ENCODE data around the gene PDE10A. TPM values are rescaled to one million over a fixed set of nuclear protein-coding genes. Genes with fewer than 3 reads are reported as not detected.
A peak's percentile ranks its signal among the peaks of the same experiment; 100 is the strongest.

Gene PDE10A
- total and polyA plus RNA-seq, 5 donors from 2014 or later: not detected

GRCh38 chr6:165658395-165659058 is 4.5 kb downstream of the PDE10A start:
- peaks cover 0 to 3% (median 0%) of the 10 kb centered on the region in 4 donors for H3K4me1 Mint-ChIP-seq
- H3K27ac ChIP-seq (ENCODE audit: insufficient read depth, low read length, poor library complexity, severe bottlenecking): no peak overlapping the region
- H3K9me3 Mint-ChIP-seq: peaks cover 0 to 5% (median 0%) of the 10 kb centered on the region in 7 donors
- peaks cover 16% of the 10 kb centered on the region for H3K27me3 Mint-ChIP-seq
- H3K36me3 Mint-ChIP-seq: no peaks in the 10 kb centered on the region
- peak overlapping the region in 1 of 3 donors; percentile 58 for H3K27ac Mint-ChIP-seq
- H3K4me3 ChIP-seq (ENCODE audit: low read depth, low read length): no peak overlapping the region
- no peak overlapping the region for H3K4me3 Mint-ChIP-seq
- DNase-seq (no peak), ATAC-seq (ENCODE audit: low read depth in 2 of 2) (no peak)
- peaks cover under 1% of the 10 kb centered on the region for H3K27me3 ChIP-seq (ENCODE audit: control insufficient read depth, insufficient read depth, low read length)
- H3K36me3 ChIP-seq (ENCODE audit: control insufficient read depth, insufficient read depth, low read length): no peaks in the 10 kb centered on the region
- H3K9me3 ChIP-seq (ENCODE audit: control insufficient read depth in 2 of 2, low read length in 2 of 2): no peaks in the 10 kb centered on the region
- H3K4me1 ChIP-seq (ENCODE audit: control insufficient read depth, insufficient read depth, low read length, poor library complexity, severe bottlenecking): no peaks in the 10 kb centered on the region

GRCh38 chr6:165657325-165657680 is 5.7 kb downstream of the PDE10A start:
- H3K27me3 Mint-ChIP-seq: peaks cover 12% of the 10 kb centered on the region
- no peak overlapping the region for H3K4me3 Mint-ChIP-seq

GRCh38 chr6:165656581-165657324 is 6.3 kb downstream of the PDE10A start:
- Mint-ChIP-seq H3K36me3 (no peaks in the 10 kb centered on the region), H3K9me3 (peaks cover 0 to 6% (median 0%) of the 10 kb centered on the region in 7 donors), H3K27me3 (peaks cover 12% of the 10 kb centered on the region), H3K27ac (no peak overlapping the region), H3K4me3 (no peak overlapping the region), H3K4me1 (peaks cover 0 to 2% (median 0%) of the 10 kb centered on the region in 4 donors)
- no peak for ATAC-seq (ENCODE audit: low read depth in 2 of 2)
- H3K36me3 ChIP-seq (ENCODE audit: control insufficient read depth, insufficient read depth, low read length): no peaks in the 10 kb centered on the region
- H3K9me3 ChIP-seq (ENCODE audit: control insufficient read depth in 2 of 2, low read length in 2 of 2): no peaks in the 10 kb centered on the region
- no peak for DNase-seq
- no peaks in the 10 kb centered on the region for H3K27me3 ChIP-seq (ENCODE audit: control insufficient read depth, insufficient read depth, low read length)
- H3K27ac ChIP-seq (ENCODE audit: insufficient read depth, low read length, poor library complexity, severe bottlenecking): no peak overlapping the region
- no peaks in the 10 kb centered on the region for H3K4me1 ChIP-seq (ENCODE audit: control insufficient read depth, insufficient read depth, low read length, poor library complexity, severe bottlenecking)
- no peak overlapping the region for H3K4me3 ChIP-seq (ENCODE audit: low read depth, low read length)

More at GRCh38 chr6:165657325-165657680, 5.7 kb downstream of the PDE10A start:
- H3K4me1 Mint-ChIP-seq: peaks cover 0 to 2% (median 0%) of the 10 kb centered on the region in 4 donors
- no peaks in the 10 kb centered on the region for H3K9me3 ChIP-seq (ENCODE audit: control insufficient read depth in 2 of 2, low read length in 2 of 2)
- H3K36me3 ChIP-seq (ENCODE audit: control insufficient read depth, insufficient read depth, low read length): no peaks in the 10 kb centered on the region
- ATAC-seq (ENCODE audit: low read depth in 2 of 2) (no peak), DNase-seq (no peak)
- H3K4me1 ChIP-seq (ENCODE audit: control insufficient read depth, insufficient read depth, low read length, poor library complexity, severe bottlenecking): no peaks in the 10 kb centered on the region
- H3K27ac ChIP-seq (ENCODE audit: insufficient read depth, low read length, poor library complexity, severe bottlenecking): no peak overlapping the region
- H3K36me3 Mint-ChIP-seq: no peaks in the 10 kb centered on the region
- H3K27ac Mint-ChIP-seq: no peak overlapping the region
- no peaks in the 10 kb centered on the region for H3K27me3 ChIP-seq (ENCODE audit: control insufficient read depth, insufficient read depth, low read length)
- no peak overlapping the region for H3K4me3 ChIP-seq (ENCODE audit: low read depth, low read length)
- H3K9me3 Mint-ChIP-seq: peaks cover 0 to 6% (median 0%) of the 10 kb centered on the region in 7 donors

GRCh38 chr6:165655191-165655590 is 7.8 kb downstream of the PDE10A start:
- peaks cover 16% of the 10 kb centered on the region for H3K27me3 Mint-ChIP-seq
- H3K9me3 Mint-ChIP-seq: peaks cover 0 to 6% (median 0%) of the 10 kb centered on the region in 7 donors
- no peak for ATAC-seq (ENCODE audit: low read depth in 2 of 2)
- Histone ChIP-seq H3K36me3 (ENCODE audit: control insufficient read depth, insufficient read depth, low read length) (no peaks in the 10 kb centered on the region), H3K27ac (ENCODE audit: insufficient read depth, low read length, poor library complexity, severe bottlenecking) (no peak overlapping the region), H3K4me3 (ENCODE audit: low read depth, low read length) (no peak overlapping the region), H3K4me1 (ENCODE audit: control insufficient read depth, insufficient read depth, low read length, poor library complexity, severe bottlenecking) (no peaks in the 10 kb centered on the region), H3K27me3 (ENCODE audit: control insufficient read depth, insufficient read depth, low read length) (no peaks in the 10 kb centered on the region), H3K9me3 (ENCODE audit: control insufficient read depth in 2 of 2, low read length in 2 of 2) (no peaks in the 10 kb centered on the region)
- H3K36me3 Mint-ChIP-seq: no peaks in the 10 kb centered on the region
- H3K4me1 Mint-ChIP-seq: peaks cover 0 to 2% (median 0%) of the 10 kb centered on the region in 4 donors
- DNase-seq: no peak
- no peak overlapping the region for H3K4me3 Mint-ChIP-seq
- H3K27ac Mint-ChIP-seq: no peak overlapping the region

GRCh38 chr6:165654144-165654543 is 8.9 kb downstream of the PDE10A start:
- Mint-ChIP-seq H3K27ac (no peak overlapping the region), H3K9me3 (peaks cover 0 to 2% (median 0%) of the 10 kb centered on the region in 7 donors), H3K4me3 (no peak overlapping the region), H3K4me1 (no peaks in the 10 kb centered on the region), H3K27me3 (peaks cover 9% of the 10 kb centered on the region), H3K36me3 (no peaks in the 10 kb centered on the region)
- no peak overlapping the region for H3K27ac ChIP-seq (ENCODE audit: insufficient read depth, low read length, poor library complexity, severe bottlenecking)
- no peak for DNase-seq
- no peaks in the 10 kb centered on the region for H3K4me1 ChIP-seq (ENCODE audit: control insufficient read depth, insufficient read depth, low read length, poor library complexity, severe bottlenecking)
- no peaks in the 10 kb centered on the region for H3K27me3 ChIP-seq (ENCODE audit: control insufficient read depth, insufficient read depth, low read length)
- ATAC-seq (ENCODE audit: low read depth in 2 of 2): no peak
- H3K4me3 ChIP-seq (ENCODE audit: low read depth, low read length): no peak overlapping the region
- H3K36me3 ChIP-seq (ENCODE audit: control insufficient read depth, insufficient read depth, low read length): no peaks in the 10 kb centered on the region
- no peaks in the 10 kb centered on the region for H3K9me3 ChIP-seq (ENCODE audit: control insufficient read depth in 2 of 2, low read length in 2 of 2)

- ATAC-seq (ENCODE audit: low read depth in 2 of 2): no peak
- H3K27ac Mint-ChIP-seq: no peak overlapping the region
- no peaks in the 10 kb centered on the region for H3K4me1 Mint-ChIP-seq
These were observed 9.4 kb downstream of the PDE10A start for GRCh38 chr6:165653607-165654006.

DNA sequence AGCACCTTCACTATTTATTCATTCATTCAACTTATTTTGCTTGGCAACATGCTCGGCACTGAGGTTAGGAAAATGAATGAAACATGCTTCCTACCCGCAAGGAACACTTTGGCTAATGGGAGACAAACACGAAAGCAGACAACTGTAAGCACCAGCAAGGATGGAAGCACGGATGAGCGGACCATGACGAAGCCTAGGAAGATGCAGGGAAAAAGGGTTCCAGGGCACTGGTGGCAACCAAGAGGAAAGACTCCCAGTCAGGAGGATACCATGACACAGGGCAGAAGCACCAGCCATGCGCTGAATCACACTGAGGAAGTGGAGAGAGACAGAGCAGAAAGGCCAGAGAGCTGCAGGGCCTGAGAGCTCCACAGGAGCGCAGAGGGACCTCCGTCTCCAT is 9.8 kb downstream of the PDE10A start:
- H3K9me3 ChIP-seq (ENCODE audit: control insufficient read depth in 2 of 2, low read length in 2 of 2): no peaks in the 10 kb centered on the region
- no peak for DNase-seq
- H3K4me1 ChIP-seq (ENCODE audit: control insufficient read depth, insufficient read depth, low read length, poor library complexity, severe bottlenecking): no peaks in the 10 kb centered on the region
- no peaks in the 10 kb centered on the region for H3K36me3 ChIP-seq (ENCODE audit: control insufficient read depth, insufficient read depth, low read length)
- no peak overlapping the region for H3K27ac ChIP-seq (ENCODE audit: insufficient read depth, low read length, poor library complexity, severe bottlenecking)
- H3K4me3 ChIP-seq (ENCODE audit: low read depth, low read length): no peak overlapping the region
- H3K9me3 Mint-ChIP-seq: peaks cover 0 to 2% (median 0%) of the 10 kb centered on the region in 7 donors
- no peaks in the 10 kb centered on the region for H3K36me3 Mint-ChIP-seq
- peaks cover 7% of the 10 kb centered on the region for H3K27me3 Mint-ChIP-seq
- ATAC-seq (ENCODE audit: low read depth in 2 of 2): no peak
- no peaks in the 10 kb centered on the region for H3K27me3 ChIP-seq (ENCODE audit: control insufficient read depth, insufficient read depth, low read length)
- no peak overlapping the region for H3K4me3 Mint-ChIP-seq
- no peak overlapping the region for H3K27ac Mint-ChIP-seq
- H3K4me1 Mint-ChIP-seq: no peaks in the 10 kb centered on the region

More at GRCh38 chr6:165653607-165654006, 9.4 kb downstream of the PDE10A start:
- Histone ChIP-seq H3K9me3 (ENCODE audit: control insufficient read depth in 2 of 2, low read length in 2 of 2) (no peaks in the 10 kb centered on the region), H3K4me1 (ENCODE audit: control insufficient read depth, insufficient read depth, low read length, poor library complexity, severe bottlenecking) (no peaks in the 10 kb centered on the region), H3K27ac (ENCODE audit: insufficient read depth, low read length, poor library complexity, severe bottlenecking) (no peak overlapping the region), H3K4me3 (ENCODE audit: low read depth, low read length) (no peak overlapping the region), H3K36me3 (ENCODE audit: control insufficient read depth, insufficient read depth, low read length) (no peaks in the 10 kb centered on the region), H3K27me3 (ENCODE audit: control insufficient read depth, insufficient read depth, low read length) (no peaks in the 10 kb centered on the region)
- H3K4me3 Mint-ChIP-seq: no peak overlapping the region
- H3K9me3 Mint-ChIP-seq: peaks cover 0 to 2% (median 0%) of the 10 kb centered on the region in 7 donors
- no peaks in the 10 kb centered on the region for H3K36me3 Mint-ChIP-seq
- DNase-seq: no peak
- H3K27me3 Mint-ChIP-seq: peaks cover 9% of the 10 kb centered on the region

Measured in CD4-positive, CD25-positive, alpha-beta regulatory T cell (primary cell).